NCI-H1105 treated with DMSO at 0.1 percent for 48 hours (cell line): ENCODE data around the gene TBC1D1.

Experiments
- DNase-seq: peaks from one replicate; lab custom pipeline; 2025; lab: John Stamatoyannopoulos, UW

The TBC1D1 gene

DNA sequence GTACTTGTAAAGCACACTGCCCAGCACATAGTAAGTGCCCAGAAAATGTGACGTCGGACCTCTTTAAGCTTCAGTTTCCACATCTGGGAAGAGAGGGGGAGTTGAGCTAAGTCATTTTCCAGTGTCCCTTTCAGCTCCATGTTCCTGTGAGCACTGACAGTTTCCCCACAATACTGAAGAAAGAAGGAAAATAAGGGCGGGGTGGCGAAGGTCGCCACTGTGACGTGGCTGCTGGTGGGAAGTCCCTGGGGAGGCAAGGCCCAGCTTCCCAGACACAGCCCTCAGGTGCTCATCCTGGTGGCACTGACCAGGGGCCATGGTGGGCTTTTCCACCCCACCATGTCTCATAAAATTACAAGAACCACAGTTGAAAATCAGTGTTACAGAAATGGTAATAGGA, 191.1 kb downstream of the TBC1D1 start:
- DNase-seq, result no peak

DNA sequence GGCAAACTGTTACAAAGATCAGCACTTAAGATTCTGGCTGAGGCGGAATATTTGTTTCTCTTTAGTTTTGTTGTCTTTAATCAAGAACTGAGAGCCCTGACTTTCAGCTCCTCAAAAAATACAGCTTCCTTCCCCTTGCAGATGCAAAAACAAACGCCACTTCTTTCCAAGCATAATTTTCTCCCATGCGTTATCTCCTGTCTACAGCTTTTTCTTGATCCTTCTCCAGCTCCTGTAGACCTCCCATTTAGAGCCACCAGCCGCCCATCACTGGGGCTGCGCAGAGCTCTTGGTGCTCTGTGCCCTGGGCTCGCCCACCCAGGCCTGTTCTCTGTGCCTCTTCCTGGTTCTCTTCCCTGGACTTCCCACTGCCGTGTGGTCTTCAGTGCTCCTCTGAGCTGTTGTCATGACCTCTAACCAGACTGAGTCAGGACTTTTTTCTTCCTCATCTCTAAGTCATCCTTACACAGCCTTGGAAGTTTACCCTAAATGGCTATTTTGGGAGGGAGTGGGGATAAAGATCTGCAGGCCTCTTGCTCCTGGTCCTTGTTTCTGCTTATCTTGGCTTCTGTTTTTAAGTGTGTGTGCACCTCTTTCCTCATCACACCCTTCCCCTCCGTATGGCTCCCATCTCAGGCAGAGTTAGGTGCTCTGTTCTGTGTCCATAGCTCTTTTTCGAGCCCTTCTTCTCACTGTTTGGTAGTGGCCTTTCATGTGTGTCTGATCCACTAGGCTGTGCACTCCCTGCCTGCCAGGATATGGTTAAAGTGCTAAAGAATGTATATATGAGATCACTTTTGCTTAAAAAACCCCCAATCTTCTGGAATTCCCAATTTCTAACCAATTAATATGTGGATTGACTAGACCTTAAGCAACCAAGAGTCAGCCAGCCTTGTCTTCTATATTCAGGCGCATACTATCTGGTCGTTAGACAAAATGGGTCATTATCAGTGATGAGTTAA, 191.8 kb downstream of the TBC1D1 start:
- DNase-seq, result no peak

DNA sequence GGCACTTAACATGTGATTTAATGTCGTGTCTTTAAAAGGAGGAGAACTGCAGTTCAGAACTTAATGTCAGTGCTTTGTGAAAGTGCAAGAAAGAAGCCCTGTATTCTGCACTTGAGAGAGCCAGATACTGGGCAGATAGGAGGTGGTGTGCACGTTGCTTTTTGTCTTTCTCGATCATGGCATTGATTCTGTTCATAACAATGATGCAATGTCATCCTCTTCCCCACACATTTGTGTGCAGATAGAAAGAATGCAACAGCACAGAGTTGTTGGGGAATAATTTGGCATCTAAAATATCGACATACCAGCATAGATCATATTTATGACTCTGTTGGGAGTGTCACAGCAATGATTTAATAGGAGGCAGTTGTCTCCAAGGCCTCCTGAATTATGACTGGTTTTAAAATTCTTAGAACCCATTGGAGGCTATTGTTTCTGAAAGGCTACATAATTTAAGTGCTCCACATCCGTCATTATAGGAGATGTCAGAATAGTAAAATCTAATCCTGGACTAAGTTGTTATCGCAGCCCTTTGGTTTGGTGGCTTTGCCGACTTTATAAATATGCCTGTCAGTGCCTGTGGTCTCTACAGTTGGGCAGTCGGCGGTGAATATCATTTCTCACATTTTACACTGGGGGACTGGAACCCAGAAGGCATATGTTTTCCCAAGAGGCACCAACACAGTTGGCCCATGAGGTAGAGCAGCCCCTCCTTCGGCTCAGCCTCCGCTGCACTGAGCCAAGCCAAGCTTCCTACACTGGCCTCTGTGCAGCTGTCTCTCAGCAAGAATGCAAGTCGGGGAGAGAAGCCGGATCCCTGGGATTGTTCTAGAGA, 194.2 kb downstream of the TBC1D1 start:
- DNase-seq, result no peak

DNA sequence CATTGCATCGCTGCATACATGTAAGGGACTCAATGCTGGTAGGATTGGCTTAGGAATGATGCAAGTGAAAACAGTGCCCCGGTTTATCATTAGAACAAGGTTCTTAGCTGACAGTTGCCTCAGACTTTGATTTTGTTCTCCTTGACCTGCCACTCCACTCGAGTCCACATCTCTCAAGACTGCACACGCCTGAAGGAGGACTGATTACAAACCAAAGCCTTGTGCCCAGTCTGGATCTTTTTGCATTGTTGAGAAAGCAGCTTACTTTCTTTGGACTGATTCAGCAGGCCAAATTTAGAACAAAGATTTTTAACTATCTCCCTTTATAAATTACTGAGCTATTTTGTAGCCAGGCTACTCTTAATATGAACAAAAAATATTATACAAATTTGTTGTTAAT, 194.9 kb downstream of the TBC1D1 start:
- DNase-seq, result no peak

DNA sequence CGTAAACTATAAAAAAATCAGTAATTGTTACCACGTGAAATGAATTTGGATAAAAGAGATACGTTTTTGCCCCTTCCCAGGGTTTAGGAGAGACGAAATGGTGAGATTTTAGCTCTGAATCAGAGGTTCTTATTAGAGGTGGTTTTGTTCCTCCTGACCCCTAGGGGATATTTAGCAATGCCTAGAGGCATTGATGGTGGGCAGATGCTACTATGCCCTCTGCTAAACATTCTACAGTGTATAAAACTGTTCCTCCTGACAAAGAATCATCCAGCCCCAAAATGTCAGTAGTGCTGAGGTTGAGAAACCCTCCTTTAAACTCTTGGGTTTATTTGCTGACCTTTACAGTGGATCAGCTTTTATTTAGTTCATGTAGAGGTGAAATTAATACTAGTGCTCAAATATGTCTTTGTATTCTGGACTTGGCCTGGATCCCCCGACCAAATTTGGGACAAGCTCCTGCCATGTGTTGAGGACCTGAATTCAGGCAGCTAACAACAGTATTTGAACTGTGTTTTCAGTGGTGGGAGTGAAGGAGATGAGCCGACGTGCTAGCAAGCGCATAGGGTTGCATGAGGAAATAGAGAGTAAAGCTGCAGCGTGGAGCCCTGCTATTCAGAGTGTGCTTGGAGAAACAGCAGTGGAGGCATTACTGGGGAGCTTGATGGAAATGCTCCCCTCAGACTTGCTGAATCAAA, 195.4 kb downstream of the TBC1D1 start:
- no peak for DNase-seq

DNA sequence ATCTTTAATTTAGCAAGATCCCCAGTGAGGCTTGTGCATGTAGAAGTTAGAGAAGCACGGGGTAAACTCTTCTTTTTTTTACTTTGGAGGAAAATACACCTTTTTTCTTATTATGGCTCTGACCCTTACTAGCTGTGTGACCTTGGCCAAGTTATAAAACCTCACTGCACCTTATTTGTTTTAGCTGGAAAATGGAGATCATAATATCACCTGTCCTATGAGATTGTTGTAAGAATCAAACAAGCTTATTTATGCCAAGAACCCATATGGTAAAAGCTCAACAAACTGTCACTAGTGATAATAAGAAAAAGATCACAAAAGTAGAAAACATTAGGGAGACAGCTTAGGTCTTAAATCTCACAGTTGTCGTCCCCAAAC, 196.0 kb downstream of the TBC1D1 start:
- no peak for DNase-seq

DNA sequence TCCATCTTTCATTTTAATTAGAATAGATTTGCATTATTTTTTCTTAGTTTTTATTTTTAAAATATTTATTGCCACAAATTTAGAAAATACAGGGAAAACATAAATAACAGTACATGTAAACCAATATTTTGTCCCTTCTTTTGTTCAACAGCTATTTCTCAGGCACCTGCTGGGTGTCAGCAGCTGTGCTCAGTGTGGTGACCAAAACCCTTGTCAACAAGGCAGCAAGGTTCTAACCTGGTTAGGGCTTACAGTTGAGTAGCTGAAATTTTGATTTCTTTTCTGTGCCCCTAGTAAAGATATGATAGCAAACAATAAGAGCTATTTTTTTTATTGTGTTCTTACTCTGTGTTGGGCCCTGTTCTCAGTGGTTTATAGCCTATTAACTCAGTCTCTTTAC, 197.4 kb downstream of the TBC1D1 start:
- no peak for DNase-seq

DNA sequence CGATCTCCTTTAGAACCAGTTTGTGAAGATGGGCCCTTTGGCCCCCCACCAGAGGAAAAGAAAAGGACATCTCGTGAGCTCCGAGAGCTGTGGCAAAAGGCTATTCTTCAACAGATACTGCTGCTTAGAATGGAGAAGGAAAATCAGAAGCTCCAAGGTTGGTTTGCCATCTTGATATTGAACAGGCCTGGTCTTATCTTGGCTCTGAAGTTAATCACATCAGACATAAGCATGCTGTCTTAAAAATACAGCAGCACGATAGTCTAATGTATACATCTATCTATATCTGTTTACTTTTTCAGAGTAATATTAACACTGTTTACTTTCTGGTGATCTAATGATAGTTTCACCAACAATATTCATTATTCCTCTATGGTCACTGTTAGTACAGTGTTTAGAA, 199.1 kb downstream of the TBC1D1 start:
- DNase-seq, result no peak

DNA sequence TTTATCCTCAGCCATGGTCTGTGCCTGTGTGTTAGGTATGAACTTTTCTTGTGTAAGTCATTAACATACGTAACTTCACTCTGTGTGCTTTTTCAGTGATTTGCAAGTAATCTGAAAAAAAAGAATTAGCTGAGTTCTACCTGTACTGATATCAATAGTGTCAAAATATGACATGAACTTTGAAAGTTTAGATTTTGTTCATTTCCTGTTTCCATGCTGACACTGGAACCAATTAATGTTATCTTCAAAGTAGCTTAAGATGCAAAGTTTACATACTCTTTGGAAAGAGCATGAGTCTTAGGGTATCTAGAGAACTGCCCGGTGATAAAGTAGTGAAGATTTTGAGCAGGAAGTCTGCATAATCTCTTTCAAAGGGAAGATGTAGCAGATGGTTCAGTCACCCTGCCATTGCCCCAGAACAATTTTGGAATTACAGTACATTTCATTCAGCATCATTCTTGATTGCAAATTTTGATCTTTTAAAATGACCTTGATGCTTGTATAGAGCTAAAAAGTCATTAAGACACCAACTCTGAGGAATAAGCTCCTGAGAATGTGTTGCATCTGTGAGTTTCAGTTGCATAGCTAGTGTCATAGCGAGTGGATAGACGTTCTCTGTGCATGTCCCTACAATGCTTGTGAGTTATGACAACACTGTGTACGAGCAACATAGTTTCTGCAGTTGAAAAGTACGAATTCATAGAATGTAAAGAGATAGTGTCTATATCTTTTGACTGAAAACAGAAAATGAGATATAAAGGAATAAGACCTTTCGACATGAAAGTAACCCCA, 199.8 kb downstream of the TBC1D1 start:
- no peak for DNase-seq

DNA sequence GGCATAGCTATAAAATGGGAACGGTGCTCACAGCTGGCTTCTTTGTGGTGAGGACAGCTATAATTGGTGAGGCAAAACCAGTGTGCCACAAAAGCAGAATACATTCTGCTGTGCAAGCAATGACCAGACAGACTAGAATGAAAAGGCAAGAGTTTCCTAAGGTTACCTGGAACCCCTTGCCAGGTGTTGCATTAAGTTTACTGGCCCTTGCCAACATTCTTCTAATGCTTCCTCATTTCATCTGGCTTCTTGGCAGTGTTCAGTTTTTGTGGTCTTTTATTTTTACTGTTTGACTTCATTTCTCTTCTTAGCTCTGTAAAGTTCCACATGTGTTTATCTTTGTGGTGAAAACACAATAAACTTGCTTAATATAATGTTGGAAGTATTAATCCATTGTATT, 200.8 kb downstream of the TBC1D1 start:
- no peak for DNase-seq

DNA sequence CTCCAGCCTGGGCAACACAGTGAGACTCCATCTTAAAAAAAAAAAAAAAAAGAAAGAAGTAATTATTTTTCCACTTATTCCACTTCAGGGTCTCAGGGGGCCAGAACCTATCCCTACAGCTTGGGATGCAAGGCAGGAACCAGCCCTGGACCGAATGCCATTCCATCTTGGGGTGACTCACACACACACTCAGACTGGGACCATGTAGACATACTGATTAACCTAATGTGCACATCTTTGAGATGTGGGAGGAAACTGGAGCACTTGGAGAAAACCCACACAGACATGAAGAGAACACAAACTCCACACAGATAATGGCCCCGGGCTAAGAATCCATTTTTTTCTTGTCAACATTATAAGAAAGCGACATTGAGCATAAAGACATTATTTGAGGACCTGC, 201.8 kb downstream of the TBC1D1 start:
- DNase-seq, result no peak

DNA sequence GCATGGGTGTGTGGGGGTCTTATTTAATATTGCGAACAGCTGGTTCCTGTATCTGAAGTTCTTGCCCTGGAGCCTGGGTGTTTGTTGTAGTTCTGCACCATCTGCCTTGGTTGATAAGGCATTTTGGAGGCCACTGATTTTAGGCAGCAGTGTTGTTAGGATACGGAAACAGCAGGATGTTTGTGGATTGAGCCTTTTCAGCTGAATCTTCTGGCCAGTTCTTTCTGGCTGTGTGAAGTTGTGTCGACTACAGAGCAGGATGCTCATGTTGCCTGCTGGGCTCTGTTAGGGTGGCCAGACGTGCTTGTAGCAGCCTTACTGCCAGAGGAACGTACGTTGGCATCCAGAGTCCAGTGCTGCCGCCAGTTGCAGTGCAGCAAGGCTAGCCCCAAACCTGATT, 203.5 kb downstream of the TBC1D1 start:
- DNase-seq, result no peak

DNA sequence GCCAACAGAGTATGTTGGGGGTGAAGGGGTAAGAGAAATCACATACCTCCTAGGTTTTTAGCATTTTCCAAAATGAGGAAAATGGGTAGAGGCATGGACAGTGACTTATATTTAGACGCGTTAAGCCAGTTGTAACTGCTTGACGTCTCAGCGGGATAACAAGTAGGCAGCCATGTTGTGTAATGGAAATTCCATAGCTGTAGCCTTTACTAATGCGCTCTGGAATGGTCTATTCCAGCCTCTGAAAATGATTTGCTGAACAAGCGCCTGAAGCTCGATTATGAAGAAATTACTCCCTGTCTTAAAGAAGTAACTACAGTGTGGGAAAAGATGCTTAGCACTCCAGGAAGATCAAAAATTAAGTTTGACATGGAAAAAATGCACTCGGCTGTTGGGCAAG, 204.8 kb downstream of the TBC1D1 start:
- DNase-seq, result no peak

DNA sequence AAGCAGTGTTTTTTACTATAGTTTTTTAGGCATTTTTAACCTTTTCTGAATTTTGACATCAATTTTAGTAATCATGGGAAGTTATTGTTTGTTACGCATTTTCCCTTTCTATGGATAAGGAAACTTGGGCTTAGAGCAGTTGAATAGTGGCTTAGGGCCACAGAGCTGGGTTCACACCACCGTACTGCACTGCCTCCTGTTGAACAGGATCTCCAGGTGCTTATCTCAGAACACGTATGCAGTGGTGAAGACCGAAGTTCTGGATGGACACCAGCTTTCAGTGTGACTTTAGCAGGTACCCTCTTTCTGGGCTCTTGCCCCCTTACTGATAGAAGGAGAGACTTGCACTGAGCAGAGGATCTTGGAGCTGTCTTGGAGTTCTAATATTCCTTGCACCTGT, 206.9 kb downstream of the TBC1D1 start:
- no peak for DNase-seq

DNA sequence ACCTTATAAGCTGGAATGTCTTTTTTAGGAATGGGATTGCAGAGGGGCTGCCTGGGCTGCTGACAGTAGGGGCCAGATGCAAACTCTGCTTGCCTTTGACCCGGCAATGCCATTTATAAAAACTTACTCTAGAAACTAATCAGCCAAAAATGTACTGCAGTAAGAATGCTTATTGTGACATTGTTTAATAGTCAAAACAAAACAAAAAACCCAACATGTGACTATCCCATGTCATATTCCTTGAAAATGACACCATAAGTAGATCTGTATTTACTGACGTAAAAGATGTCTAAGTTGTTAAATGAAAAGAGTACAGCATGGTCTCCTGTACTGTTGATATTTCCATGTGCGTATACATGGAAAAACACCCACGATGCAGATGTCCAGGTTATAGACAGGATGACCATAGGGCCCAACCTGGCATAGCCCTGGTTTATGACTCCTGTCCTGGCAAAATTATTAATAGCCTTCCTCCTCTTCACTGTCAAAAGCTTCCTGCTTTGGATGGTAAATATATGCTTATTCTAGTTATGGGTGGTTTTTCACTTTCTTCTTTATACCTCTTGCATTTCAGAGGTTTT, 208.2 kb downstream of the TBC1D1 start:
- DNase-seq, result no peak

DNA sequence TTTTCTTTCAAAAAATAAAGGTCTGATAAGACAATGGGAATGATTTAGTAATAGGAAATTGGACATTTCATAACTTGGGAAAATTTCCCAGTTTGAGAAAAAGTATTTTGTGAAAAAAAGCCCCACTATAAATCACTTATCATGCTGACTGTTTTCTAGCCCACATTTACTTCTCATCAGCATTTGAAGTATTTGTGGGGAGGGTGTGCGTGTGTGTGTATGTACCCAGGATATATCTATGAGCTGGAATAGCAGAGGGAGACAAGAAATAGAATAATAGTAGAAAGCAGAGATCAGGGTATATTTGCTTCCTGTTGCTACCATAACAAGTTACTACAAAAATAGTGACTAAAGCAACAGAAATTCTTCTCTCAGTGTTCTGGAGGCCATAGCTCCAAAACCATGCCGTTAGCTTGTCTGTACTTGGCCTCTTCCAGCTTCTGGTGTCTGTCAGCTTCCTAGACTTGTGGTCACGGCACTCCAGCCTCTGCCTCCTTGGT, 209.1 kb downstream of the TBC1D1 start:
- DNase-seq, result no peak

DNA sequence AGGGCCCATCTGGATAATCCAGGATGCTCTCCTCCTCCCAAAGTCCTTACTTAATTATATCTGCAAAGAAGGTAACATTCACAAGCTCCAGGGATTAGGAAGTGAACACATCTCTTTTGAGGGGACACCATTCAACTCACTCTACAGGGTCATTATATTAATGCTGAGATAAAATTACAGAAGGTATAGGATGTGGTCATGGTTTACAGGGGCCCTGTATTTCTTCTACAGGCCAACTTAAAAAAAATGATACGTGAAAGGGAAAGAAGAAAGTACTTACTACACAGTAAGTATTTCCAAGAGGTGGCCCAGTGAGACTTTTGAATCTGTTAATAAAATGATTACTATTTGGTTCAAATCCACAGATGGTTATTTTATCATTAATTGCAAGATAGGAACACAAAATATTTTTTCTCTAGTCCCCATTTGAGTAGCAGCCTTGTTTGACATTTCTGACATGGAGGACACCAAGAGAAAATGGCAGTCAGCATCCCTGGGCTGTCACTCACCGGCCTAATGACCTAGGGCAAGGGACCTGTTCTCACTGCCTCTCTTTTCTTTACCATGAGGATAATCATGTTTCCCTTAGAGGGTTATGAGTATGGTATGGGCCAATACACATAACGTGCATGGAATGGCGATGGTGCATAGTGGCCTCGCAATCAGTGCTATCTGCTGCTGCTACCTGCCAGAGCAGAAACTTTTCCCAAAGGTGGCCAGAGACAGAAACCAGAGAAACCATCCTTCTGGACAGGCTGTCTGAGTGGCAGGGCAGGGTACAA, 209.8 kb downstream of the TBC1D1 start:
- no peak for DNase-seq

DNA sequence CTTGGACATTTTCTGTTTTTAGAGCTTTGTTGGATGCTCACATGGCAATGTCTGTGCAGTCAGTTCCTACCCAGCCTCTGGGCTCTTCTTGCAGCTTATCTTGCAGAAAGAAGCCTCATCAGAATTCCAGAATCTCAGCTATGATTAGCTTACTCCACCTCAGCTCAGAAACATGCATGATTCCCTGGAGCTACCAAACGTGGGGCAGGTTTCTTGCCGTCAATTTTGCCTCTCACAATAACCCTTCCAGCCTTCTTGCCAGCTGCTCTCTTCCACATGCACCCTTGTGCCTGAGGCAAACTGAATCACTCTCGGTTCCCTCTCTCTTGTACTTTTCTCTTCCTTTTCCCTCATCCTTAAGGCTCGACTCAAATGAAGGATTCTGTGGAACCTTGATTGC, 210.7 kb downstream of the TBC1D1 start:
- DNase-seq, result no peak

DNA sequence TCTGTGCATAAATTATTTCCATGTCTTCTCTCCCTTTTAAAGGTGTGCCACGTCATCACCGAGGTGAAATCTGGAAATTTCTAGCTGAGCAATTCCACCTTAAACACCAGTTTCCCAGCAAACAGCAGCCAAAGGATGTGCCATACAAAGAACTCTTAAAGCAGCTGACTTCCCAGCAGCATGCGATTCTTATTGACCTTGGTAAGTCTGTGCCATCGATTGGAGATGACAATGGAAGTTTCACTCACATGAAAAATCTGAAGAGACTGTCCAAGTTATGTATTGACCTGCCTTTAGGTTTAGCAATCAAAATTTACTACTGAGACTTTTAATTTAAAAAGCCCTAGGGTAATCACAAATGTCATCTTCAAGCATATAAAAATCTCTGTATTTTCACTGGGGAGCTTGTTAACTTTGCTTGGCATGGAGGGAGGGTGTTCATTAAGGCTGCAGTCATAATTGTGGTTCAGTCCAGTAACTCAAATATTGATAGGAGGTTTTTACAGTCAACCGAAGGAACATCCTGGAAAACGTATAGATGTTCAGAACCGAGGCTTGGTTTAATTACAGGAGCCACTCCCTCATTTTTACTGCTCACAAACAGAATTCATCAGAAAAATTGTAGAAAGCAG, 212.2 kb downstream of the TBC1D1 start:
- no peak for DNase-seq
